ENCODE results near the gene MEMO1.

GRCh38 chr2:31950946-31951562 lies 59.8 kb downstream of the MEMO1 start:
- TF ChIP-seq, protein P1, sequence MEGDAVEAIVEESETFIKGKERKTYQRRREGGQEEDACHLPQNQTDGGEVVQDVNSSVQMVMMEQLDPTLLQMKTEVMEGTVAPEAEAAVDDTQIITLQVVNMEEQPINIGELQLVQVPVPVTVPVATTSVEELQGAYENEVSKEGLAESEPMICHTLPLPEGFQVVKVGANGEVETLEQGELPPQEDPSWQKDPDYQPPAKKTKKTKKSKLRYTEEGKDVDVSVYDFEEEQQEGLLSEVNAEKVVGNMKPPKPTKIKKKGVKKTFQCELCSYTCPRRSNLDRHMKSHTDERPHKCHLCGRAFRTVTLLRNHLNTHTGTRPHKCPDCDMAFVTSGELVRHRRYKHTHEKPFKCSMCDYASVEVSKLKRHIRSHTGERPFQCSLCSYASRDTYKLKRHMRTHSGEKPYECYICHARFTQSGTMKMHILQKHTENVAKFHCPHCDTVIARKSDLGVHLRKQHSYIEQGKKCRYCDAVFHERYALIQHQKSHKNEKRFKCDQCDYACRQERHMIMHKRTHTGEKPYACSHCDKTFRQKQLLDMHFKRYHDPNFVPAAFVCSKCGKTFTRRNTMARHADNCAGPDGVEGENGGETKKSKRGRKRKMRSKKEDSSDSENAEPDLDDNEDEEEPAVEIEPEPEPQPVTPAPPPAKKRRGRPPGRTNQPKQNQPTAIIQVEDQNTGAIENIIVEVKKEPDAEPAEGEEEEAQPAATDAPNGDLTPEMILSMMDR (IDR thresholded peaks at IDR 0.05), result no peak
- no peak for TF ChIP-seq POLR2A (IDR thresholded peaks at IDR 0.05)
